ENCODE measurements around the gene SETD7.

The SETD7 gene

GRCh38 chr4:139556071-139556723, at the start of gene SETD7:
Gene SETD7 (minus strand): TSS chr4:139556219. CDS start chr4:139556137, 82 bp downstream.
- peak; percentile 93 for DNase-seq

DNA sequence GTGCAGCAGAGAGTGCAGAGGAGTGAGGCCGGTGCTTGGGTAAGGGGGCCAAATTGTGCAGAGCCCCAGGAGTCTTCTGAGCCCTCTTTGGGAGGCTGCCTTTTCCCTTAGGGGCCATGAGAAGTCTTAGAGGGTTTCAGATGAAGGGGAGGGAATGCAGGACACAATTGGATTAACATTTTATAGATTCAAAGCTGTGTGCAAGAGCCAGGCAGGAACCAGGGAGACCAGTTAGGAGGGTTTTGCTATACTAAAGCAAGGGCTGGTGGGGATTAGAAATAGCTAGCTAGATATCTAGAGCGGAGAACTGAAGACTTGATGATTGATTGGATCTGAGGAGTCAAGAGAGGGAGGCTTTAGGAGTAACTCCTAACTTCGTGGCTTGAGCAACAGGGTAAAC, 49.5 kb upstream of the SETD7 start:
- no peak for DNase-seq

GRCh38 chr4:139603576-139604410, 47.8 kb upstream of the SETD7 start:
- peak; percentile 96 for DNase-seq

DNA sequence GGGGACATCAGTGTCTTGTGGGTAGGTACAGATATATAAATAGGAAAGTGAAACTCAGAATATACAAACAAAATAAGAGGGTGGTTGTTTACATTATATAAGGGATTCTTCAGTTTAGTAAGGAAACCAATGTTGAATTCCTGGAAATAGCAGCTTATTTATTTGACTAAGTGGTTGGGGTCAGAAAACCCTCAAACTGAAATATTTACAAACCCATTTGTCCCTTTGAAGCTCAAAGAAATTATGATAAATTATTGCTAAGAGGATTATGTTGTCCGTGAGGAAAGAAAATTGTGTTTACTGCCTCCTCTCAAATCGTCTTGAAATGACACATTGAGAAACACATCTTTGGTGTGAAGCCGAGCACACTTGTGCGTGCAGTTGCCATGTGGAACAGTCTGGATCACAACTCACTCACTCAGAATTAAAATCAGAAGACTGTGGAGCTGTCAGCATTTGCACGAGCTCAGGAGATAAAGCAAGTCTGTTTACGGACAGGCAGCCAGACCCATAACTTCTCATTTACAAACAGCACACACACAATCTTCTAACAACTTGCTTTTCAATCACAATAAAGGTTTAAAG, 46.8 kb upstream of the SETD7 start:
- DNase-seq, result peak; percentile 39

DNA sequence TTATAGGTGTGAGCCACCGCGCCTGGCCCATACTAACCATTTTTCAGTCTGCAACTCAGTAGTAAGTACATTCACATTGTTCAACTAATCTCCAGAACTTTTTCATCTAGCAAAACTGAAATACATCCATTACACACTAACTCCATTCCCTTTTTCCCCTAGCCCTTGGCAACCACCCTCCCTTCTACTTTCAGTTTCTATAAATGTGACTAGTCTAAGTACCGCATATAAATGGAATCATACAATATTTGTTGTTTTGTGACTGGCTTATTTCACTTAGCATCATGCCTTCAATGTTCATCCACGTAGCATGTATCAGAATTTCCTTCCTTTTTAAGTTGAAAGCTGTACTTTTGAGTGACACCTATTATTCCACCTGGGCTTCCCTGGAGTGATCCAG, 44.6 kb upstream of the SETD7 start:
- no peak for DNase-seq

DNA sequence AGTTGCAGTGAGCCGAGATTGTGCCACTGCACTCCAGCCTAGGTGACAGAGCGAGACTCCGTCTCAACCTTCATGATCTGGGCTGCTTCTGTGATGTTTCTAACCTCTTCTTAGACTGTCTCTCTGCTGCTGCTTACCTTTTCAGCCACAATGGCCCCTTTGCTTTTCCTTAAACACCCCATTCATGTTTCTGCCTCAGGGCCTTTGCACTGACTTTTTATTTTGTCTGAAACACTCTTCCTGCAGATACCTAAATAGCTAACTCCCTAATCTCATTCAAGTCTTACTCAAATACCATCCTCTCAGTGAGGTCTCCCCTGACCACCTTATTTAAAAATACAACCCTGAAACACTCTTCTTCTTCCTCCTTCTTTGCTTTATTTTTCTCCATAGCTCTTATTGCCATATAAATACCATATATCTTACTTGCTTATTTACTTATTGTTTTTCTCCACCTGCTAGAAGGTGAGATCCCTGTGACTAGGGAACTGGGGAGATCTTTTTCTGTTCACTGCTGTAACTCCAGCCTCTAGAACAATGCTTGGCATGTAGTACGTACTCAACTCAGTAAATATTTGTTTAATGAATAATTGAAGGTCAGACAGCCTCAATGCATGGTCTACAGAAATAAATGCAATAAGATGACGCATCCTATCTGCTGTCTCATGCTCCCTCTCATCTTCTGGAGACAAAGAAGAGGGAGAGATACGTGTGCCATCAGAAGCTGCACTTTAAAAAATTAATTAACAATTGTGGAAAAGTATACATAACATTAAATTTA, 43.8 kb upstream of the SETD7 start:
- no peak for DNase-seq

GRCh38 chr4:139599076-139599475, 43.1 kb upstream of the SETD7 start:
- DNase-seq, result no peak

DNA sequence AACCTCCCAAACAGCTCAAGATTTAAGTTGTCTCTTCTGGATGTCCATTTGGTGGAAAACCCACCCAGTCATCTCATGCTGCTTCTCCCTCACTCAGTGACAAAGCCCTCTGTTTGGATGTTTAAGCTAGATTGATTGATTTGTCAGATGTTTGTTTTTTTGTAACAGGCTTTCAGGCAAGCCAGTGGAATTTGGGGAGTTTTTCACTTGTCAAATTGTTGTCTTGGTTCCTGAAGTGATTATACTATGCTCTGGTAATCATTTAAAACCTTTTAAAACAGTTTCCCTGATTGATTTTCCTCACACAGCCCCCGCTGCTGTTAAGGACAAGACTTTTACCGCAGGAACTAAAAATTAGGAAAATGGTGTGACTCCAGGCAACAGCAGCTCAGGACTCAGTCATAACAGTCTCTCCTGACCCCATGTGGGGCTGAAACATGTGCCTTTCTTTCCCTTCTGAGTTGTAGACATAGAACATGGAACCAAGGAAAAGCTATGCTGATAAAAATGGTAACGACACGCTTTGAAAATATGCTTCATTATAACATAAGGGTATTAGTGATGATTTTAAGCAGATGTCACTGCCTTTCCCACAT, 40.8 kb upstream of the SETD7 start:
- DNase-seq, result no peak

GRCh38 chr4:139596034-139596683, 40.1 kb upstream of the SETD7 start:
- no peak for DNase-seq

DNA sequence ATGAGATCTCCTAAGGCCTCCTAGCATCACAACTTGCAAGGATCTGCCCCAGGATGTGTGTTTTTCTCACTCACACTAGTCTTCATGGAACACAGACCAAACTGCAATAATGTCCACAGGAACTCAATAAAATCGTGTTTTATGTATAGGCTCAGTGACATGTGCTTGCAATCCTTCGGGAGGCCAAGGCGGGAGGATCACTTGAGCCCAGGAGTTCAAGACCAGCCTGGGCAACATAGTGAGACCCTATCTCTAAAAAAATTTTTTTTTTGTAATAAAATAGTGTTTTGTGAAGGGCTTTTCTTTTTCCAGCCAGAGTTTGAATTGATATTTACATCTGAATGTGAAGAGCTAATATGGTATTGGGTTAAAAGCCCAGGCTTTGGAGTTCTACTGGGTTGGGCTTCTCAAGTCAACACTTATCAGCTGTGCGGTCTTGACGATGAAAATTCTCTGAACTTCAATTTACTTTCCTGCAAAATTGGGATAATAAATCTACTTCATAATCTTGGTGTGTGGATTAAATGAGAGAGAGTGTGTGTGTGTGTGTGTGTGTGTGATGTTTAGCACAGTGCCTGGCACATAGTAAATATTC, 38.7 kb upstream of the SETD7 start:
- no peak for DNase-seq

DNA sequence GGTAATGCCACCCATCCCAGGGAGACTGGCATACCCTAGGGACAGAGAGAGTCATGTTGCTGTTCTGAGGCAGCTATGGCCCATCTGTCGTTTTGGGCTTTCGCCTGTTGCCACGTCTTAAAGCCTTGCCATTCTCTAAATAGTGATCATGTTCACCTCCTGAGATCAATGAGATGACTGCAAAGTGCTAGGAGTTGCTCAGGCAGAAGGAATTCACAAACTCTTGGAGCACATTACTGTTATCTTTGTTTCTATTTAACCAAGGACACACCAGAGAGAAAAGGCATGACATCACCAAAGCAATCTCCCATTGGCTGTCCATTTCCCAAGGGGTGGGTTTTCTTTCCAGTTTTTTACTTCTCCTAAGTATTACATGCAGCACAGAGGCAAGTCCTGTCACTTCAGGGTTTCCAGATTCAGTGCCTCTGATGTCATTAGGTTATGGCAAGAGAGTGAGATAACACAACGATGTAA, 37.1 kb upstream of the SETD7 start:
- peak; percentile 33 for DNase-seq

DNA sequence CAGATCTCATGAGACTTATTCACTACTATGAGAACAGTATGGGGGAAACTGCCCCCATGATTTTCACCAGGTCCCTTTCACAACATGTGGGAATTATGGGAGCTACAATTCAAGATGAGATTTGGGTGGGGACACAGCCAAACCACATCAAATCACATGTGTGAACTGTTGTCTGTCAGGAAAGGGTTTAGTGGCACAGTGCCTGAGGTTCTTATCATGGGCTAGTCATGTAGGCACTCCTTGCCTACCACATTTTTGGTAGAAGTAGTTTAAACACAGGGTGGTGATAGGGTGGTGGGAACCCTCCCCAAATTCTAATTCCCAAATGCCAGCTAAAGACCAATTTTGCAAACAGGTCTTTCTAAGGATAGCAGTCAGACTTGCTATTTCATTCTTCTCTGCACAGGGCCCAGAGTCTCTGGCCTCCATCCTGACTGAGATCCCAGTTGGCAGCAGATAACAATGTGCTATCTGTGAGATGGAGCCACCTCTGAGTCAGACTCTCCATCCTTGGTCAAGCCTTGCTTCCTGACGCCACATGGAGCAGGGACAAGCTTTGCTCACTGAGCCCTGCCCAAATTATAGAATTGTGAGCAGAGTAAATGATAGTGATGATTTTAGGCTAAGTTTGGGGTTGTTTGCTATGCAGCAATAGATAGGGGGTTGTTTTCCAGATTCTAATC, 33.5 kb upstream of the SETD7 start:
- DNase-seq, result no peak

GRCh38 chr4:139587446-139587845, 31.4 kb upstream of the SETD7 start:
- DNase-seq, result no peak

GRCh38 chr4:139585473-139585872, 29.5 kb upstream of the SETD7 start:
- DNase-seq, result no peak

GRCh38 chr4:139584784-139585183, 28.8 kb upstream of the SETD7 start:
- DNase-seq, result no peak

DNA sequence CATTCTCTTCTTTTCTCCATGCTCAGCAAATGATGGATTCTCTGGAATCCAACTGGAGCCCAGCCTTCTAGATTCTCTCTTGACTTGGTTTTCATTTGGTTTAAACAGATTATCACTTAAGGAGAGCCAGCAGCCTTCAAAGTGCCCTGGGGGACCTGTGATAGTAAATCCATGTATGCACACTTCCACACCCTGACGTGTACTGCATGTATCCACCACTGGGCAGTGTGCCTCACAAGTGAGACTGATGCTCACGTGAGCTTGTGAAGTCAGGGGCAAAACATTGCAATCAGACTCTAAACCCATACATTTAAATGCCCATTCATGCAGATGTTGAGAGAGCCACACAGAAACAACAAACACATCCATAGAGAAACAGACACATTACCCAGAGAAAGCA, 28.0 kb upstream of the SETD7 start:
- DNase-seq, result no peak

- DNase-seq, result no peak
Measured at GRCh38 chr4:139582044-139582443, 26.0 kb upstream of the SETD7 start.

GRCh38 chr4:139581096-139581495, 25.1 kb upstream of the SETD7 start:
- no peak for DNase-seq

DNA sequence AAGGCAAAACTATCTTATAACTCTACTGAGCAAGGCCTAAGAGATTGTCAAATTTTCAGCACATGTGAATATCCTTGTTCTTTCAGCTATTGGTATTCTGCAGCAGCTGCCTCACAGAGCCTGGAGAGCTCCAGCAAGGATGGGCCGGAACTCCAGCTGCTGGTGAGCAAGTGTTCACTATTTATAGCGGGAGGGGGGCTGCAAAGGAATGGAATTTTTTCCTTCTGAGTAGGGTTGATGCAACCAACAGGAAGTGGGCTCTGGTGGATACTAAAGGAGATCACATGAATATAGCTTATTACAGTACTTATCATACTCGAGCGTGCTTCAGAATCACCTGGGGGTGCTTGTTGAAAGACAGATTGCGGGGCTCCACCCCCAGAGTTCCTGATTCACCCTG, 20.2 kb upstream of the SETD7 start:
- DNase-seq, result no peak

- DNase-seq, result no peak
Measured at GRCh38 chr4:139575072-139575471, 19.1 kb upstream of the SETD7 start.

DNA sequence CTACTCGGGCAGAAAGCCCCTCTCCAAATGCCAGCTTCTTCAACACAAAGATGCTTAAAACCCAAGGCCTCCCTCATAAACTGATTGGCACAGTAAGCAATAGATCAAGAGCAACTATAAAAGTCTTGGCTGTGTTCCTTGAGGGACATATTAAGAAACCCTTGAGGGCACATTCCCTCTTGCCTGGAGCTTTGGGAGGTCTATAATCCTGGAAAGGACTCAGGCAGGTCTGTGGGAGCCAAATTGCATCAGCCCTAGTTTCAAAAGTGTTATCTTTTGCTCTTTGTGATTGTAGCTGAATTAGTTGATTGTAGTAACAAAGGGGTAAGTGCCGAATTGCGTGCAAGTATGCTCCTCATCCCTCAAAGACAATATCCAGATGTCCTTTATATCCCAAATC, 18.6 kb upstream of the SETD7 start:
- DNase-seq, result no peak
